ENCODE data around the gene IFT88. TPM values are rescaled to one million over a fixed set of nuclear protein-coding genes. Genes with fewer than 3 reads are reported as not detected.

The IFT88 gene
- total RNA-seq, 1 donor from 2014 or later = 17.3 TPM

GRCh38 chr13:20664351-20664750, 97.4 kb downstream of the IFT88 start:
- H3K4me3 Mint-ChIP-seq = no peak overlapping the region
- H3K27me3 Mint-ChIP-seq = no peaks in the 10 kb centered on the region
- CTCF ChIA-PET = no interaction called here
- intact Hi-C loops (cut with micrococcal nuclease) = no loop called here
- no peak for TF ChIP-seq CTCF (IDR thresholded peaks at IDR 0.05)
- peaks cover 32% of the 10 kb centered on the region for H3K36me3 Mint-ChIP-seq (ENCODE audit: low read depth)
- DNase-seq = no peak
- H3K9me3 Mint-ChIP-seq = no peaks in the 10 kb centered on the region
- H3K4me1 Mint-ChIP-seq = no peaks in the 10 kb centered on the region
- POLR2A ChIA-PET = no interaction called here
- H3K27ac Mint-ChIP-seq = no peak overlapping the region
- no peak for ATAC-seq (ENCODE audit: low read depth)

GRCh38 chr13:20666948-20667347, 100.0 kb downstream of the IFT88 start:
- TF ChIP-seq CTCF (IDR thresholded peaks at IDR 0.05) = no peak
- Mint-ChIP-seq H3K27me3 (no peaks in the 10 kb centered on the region), H3K9me3 (no peaks in the 10 kb centered on the region), H3K4me3 (no peak overlapping the region), H3K36me3 (ENCODE audit: low read depth) (peaks cover 34% of the 10 kb centered on the region), H3K4me1 (no peaks in the 10 kb centered on the region), H3K27ac (no peak overlapping the region)
- ChIA-PET CTCF (no interaction called here), POLR2A (no interaction called here)
- intact Hi-C loops (cut with micrococcal nuclease) = no loop called here
- DNase-seq (no peak), ATAC-seq (ENCODE audit: low read depth) (no peak)

GRCh38 chr13:20667857-20668437, 101.0 kb downstream of the IFT88 start:
- Mint-ChIP-seq H3K4me3 (no peak overlapping the region), H3K9me3 (no peaks in the 10 kb centered on the region), H3K27ac (no peak overlapping the region), H3K4me1 (no peaks in the 10 kb centered on the region), H3K36me3 (ENCODE audit: low read depth) (peaks cover 34% of the 10 kb centered on the region), H3K27me3 (no peaks in the 10 kb centered on the region)
- ATAC-seq (ENCODE audit: low read depth) (no peak), DNase-seq (no peak)
- intact Hi-C loops (cut with micrococcal nuclease) = no loop called here
- ChIA-PET CTCF (no interaction called here), POLR2A (no interaction called here)
- TF ChIP-seq CTCF (IDR thresholded peaks at IDR 0.05) = no peak

GRCh38 chr13:20669162-20669561, 102.2 kb downstream of the IFT88 start:
- TF ChIP-seq CTCF (IDR thresholded peaks at IDR 0.05) = no peak
- POLR2A ChIA-PET = no interaction called here
- no peaks in the 10 kb centered on the region for H3K9me3 Mint-ChIP-seq
- no peaks in the 10 kb centered on the region for H3K27me3 Mint-ChIP-seq
- intact Hi-C loops (cut with micrococcal nuclease) = no loop called here
- CTCF ChIA-PET = no interaction called here
- H3K4me1 Mint-ChIP-seq = no peaks in the 10 kb centered on the region
- H3K36me3 Mint-ChIP-seq (ENCODE audit: low read depth) = peaks cover 35% of the 10 kb centered on the region
- H3K27ac Mint-ChIP-seq = no peak overlapping the region
- no peak for ATAC-seq (ENCODE audit: low read depth)
- H3K4me3 Mint-ChIP-seq = no peak overlapping the region
- no peak for DNase-seq

GRCh38 chr13:20671789-20672188, 104.8 kb downstream of the IFT88 start:
- DNase-seq (no peak), ATAC-seq (ENCODE audit: low read depth) (no peak)
- Mint-ChIP-seq H3K4me1 (no peaks in the 10 kb centered on the region), H3K27ac (no peak overlapping the region), H3K9me3 (no peaks in the 10 kb centered on the region), H3K27me3 (no peaks in the 10 kb centered on the region), H3K4me3 (no peak overlapping the region), H3K36me3 (ENCODE audit: low read depth) (peaks cover 41% of the 10 kb centered on the region)
- ChIA-PET CTCF (no interaction called here), POLR2A (no interaction called here)
- TF ChIP-seq CTCF (IDR thresholded peaks at IDR 0.05) = no peak
- intact Hi-C loops (cut with micrococcal nuclease) = no loop called here
